HepG2 (cell line): ENCODE results near the gene DOCK1. TPM values are rescaled to one million over a fixed set of nuclear protein-coding genes. Genes with fewer than 3 reads are reported as not detected.

Experiments used
- ATAC-seq: fragments of 200-7000 bp; cut with Tn5 transposase; 3 replicates; pipeline ENCODE4 v1.9.1; 2020; ENCODE audit warnings: mild to moderate bottlenecking, moderate library complexity
- BruUV-seq: library from RNA; stranded (reverse); fragments of 400-500 nt; replicated peaks from 2 replicates; lab custom pipeline; 2021; lab: Mats Ljungman, UMichigan
- CTCF ChIA-PET: fragments of 300-600 bp; formaldehyde crosslinking; extraction: SDS; loops from one replicate; lab custom pipeline; 2021; ENCODE audit warnings: low total read pairs, inconsistent platforms, low intra/inter-chr PET ratio; lab: Yijun Ruan, JAX
- POLR2A ChIA-PET: fragments of 350-600 bp; sonication (Branson Sonifier 250); formaldehyde crosslinking; loops from one replicate; lab custom pipeline; 2020; ENCODE audit warnings: antibody characterized with exemption, inconsistent platforms; lab: Yijun Ruan, JAX
- DNase-seq: peaks from one replicate; pipeline ENCODE4 v3.0.0-alpha.2; 2015; ENCODE audit warnings: low spot score
- FAIRE-seq: peaks from 3 replicates; lab custom pipeline; 2011; peaks lifted over from hg19 to GRCh38; lab: Jason Lieb, UNC
- H2AFZ ChIP-seq: one replicate; pipeline ENCODE4 v1.6.1; 2011; ENCODE audit warnings: low read length, inconsistent platforms
- H3K27ac ChIP-seq: fragments of 300-600 bp; 3 replicates; pipeline ENCODE4 v1.8.0; 2011; ENCODE audit warnings: mixed run types, mild to moderate bottlenecking, mixed read lengths, low read length, inconsistent platforms; ENCODE audit not compliant: insufficient read depth; ENCODE audit errors: extremely low read length
- H3K27me3 ChIP-seq, 2 experiments: fragments of 200-600 bp in 1 of 2; 2 replicates in 1 of 2; 3 replicates in 1 of 2; pipeline versions ENCODE4 v1.6.0 to v1.8.0; 2011; ENCODE audit warnings: low read length in 2 of 2, mild to moderate bottlenecking in 2 of 2, moderate library complexity in 2 of 2, inconsistent platforms in 1 of 2; ENCODE audit not compliant: insufficient read depth in 2 of 2, control insufficient read depth in 1 of 2
- H3K36me3 ChIP-seq, 2 experiments: fragments of 200-600 bp in 1 of 2; replicated peaks in 1 of 2; 2 replicates in 1 of 2; 3 replicates in 1 of 2; pipeline versions ENCODE4 v1.5.1 to v1.8.0; 2011; ENCODE audit warnings: low read length in 2 of 2, inconsistent platforms in 1 of 2; ENCODE audit not compliant: insufficient read depth in 2 of 2, control insufficient read depth in 1 of 2
- H3K4me1 ChIP-seq: 2 replicates; pipeline ENCODE4 v1.5.1; 2012; ENCODE audit warnings: low read length, inconsistent platforms; ENCODE audit not compliant: insufficient read depth
- H3K4me2 ChIP-seq: 2 replicates; pipeline ENCODE4 v1.6.0; 2011; ENCODE audit warnings: low read depth, low read length, inconsistent platforms
- H3K4me3 ChIP-seq, 3 experiments: fragments of 200-600 bp in 1 of 3; sonication (generic), shearing (Covaris generic) in 1 of 3; replicated peaks in 1 of 3; 2 replicates each; pipeline ENCODE4 v1.5.1; 2011 to 2016; ENCODE audit warnings: low read length in 3 of 3, inconsistent platforms in 2 of 3, low read depth in 2 of 3, mild to moderate bottlenecking in 2 of 3, control low read depth in 1 of 3, mixed read lengths in 1 of 3; ENCODE audit not compliant: insufficient read depth in 1 of 3
- H3K79me2 ChIP-seq: one replicate; pipeline ENCODE4 v1.6.1; 2011; ENCODE audit warnings: low read length, inconsistent platforms; ENCODE audit not compliant: insufficient read depth
- H3K9ac ChIP-seq: 2 replicates; pipeline ENCODE4 v1.6.0; 2011; ENCODE audit warnings: mild to moderate bottlenecking, low read depth, low read length, inconsistent platforms; ENCODE audit not compliant: insufficient read depth
- H3K9me3 ChIP-seq: 2 replicates; pipeline ENCODE4 v1.5.1; 2012; ENCODE audit warnings: mild to moderate bottlenecking, low read length
- H4K20me1 ChIP-seq: 2 replicates; pipeline ENCODE4 v1.6.0; 2011; ENCODE audit warnings: inconsistent platforms, mild to moderate bottlenecking, low read length, moderate library complexity; ENCODE audit not compliant: insufficient read depth
- CREB1 ChIP-seq, 2 experiments: fragments of 450-650 bp in 1 of 2; IDR thresholded peaks; 2 replicates each; pipeline ENCODE4 v1.6.1; 2016 to 2017; ENCODE audit warnings: control low read depth in 1 of 2, mild to moderate bottlenecking in 1 of 2, missing compliant biosample characterization in 1 of 2, missing genetic modification characterization in 1 of 2
- HNF1A ChIP-seq, 2 experiments: sonication (generic) in 1 of 2; formaldehyde crosslinking in 1 of 2; IDR thresholded peaks; 2 replicates each; pipeline versions ENCODE4 v1.4.0 to v1.6.1; 2016 to 2020; ENCODE audit warnings: borderline replicate concordance in 1 of 2, low read depth in 1 of 2, mild to moderate bottlenecking in 1 of 2, missing genetic modification reagents in 1 of 2
- LCORL ChIP-seq, 2 experiments: fragments of 450-650 bp in 1 of 2; sonication (generic) in 1 of 2; formaldehyde crosslinking in 1 of 2; IDR thresholded peaks; 2 replicates each; pipeline versions ENCODE4 v1.5.0 to v1.6.1; 2017 to 2020; ENCODE audit warnings: antibody characterized with exemption in 1 of 2, missing genetic modification reagents in 1 of 2
- MED8 ChIP-seq: sonication (generic); formaldehyde crosslinking; IDR thresholded peaks from 2 replicates; pipeline ENCODE4 v1.8.1; 2023; ENCODE audit warnings: mild to moderate bottlenecking, missing genetic modification reagents; ENCODE audit not compliant: insufficient replicate concordance
- POGZ ChIP-seq: sonication (generic); formaldehyde crosslinking; IDR thresholded peaks from 2 replicates; pipeline ENCODE4 v1.4.0; 2020; ENCODE audit warnings: mild to moderate bottlenecking, missing genetic modification reagents
- RBM22 ChIP-seq: fragments of 200-400 bp; formaldehyde crosslinking; optimal IDR thresholded peaks from 2 replicates; pipeline ENCODE3; 2017; ENCODE audit warnings: mild to moderate bottlenecking, low read length, moderate library complexity
- SETDB1 ChIP-seq: sonication (generic); formaldehyde crosslinking; IDR thresholded peaks from 2 replicates; pipeline ENCODE4 v1.5.1; 2020; ENCODE audit warnings: missing genetic modification reagents, mild to moderate bottlenecking, borderline replicate concordance
- ZBTB21 ChIP-seq: sonication (generic); formaldehyde crosslinking; IDR thresholded peaks from 2 replicates; pipeline ENCODE4 v1.4.0; 2020; ENCODE audit warnings: missing genetic modification reagents
- ZMYM4 ChIP-seq: sonication (generic); formaldehyde crosslinking; IDR thresholded peaks from 2 replicates; pipeline ENCODE4 v1.8.1; 2023; ENCODE audit warnings: mild to moderate bottlenecking, missing genetic modification reagents
- ZNF235 ChIP-seq: sonication (generic); formaldehyde crosslinking; IDR thresholded peaks from 2 replicates; pipeline ENCODE4 v1.8.1; 2023; ENCODE audit warnings: mild to moderate bottlenecking, missing genetic modification reagents, borderline replicate concordance
- ZNF350 ChIP-seq: sonication (generic); formaldehyde crosslinking; IDR thresholded peaks from 2 replicates; pipeline ENCODE4 v1.4.0; 2020; ENCODE audit warnings: mild to moderate bottlenecking, low read depth, missing genetic modification reagents, borderline replicate concordance
- ZNF75D ChIP-seq: sonication (generic); formaldehyde crosslinking; IDR thresholded peaks from 2 replicates; pipeline ENCODE4 v1.8.1; 2023; ENCODE audit warnings: missing genetic modification reagents, mild to moderate bottlenecking, borderline replicate concordance
- ZSCAN20 ChIP-seq: sonication (generic); formaldehyde crosslinking; IDR thresholded peaks from 2 replicates; pipeline ENCODE4 v1.4.0; 2020; ENCODE audit warnings: missing genetic modification reagents, mild to moderate bottlenecking, borderline replicate concordance
- ZSCAN29 ChIP-seq: sonication (generic); formaldehyde crosslinking; conservative IDR thresholded peaks from 2 replicates; pipeline ENCODE4 v1.4.0; 2020; ENCODE audit warnings: mild to moderate bottlenecking, missing genetic modification reagents
- WGBS: methylation state at CpG from one replicate; pipeline ENCODE4 v1.1.6; 2017; ENCODE audit warnings: low lambda C conversion rate; 5-methylcytosine and 5-hydroxymethylcytosine counted together
- in situ Hi-C: cut with HindIII; loops from 2 replicates; pipeline ENCODE4 v1.10.0; 2017; ENCODE audit warnings: low pct_unique_long_range_greater_than_20kb; ENCODE audit not compliant: extremely low pct_ligation_motif_present
- intact Hi-C: fragments of 100-400 bp; cut with micrococcal nuclease; formaldehyde crosslinking; loops from one replicate; pipeline ENCODE4 v1.10.0; 2022; ENCODE audit not compliant: unreplicated experiment
- polyA plus RNA-seq, 8 experiments: library from polyadenylated mRNA; depleted of rRNA in 3 of 8; stranded (reverse) in 7 of 8; unstranded in 1 of 8; fragments of >200 nt; fragmentation: Illumina TruSeq in 4 of 8; extraction: Trizol in 4 of 8; gene quantifications; 2 replicates each; pipeline versions ENCODE4 v1.2.1 to v1.2.3, GENCODE V29; 2011 to 2016; ENCODE audit warnings: low read depth in 4 of 8, missing spikeins in 1 of 8, mixed read lengths in 1 of 8; ENCODE audit not compliant: insufficient read depth in 1 of 8
- total RNA-seq, 5 experiments: library from RNA; depleted of rRNA; stranded (reverse); fragments of >200 nt; fragmentation: Illumina TruSeq; extraction: Trizol; gene quantifications; 2 replicates each; pipeline ENCODE4 v1.2.3, GENCODE V29; 2016; ENCODE audit warnings: low read depth in 1 of 5
- TF ChIP-seq, protein P1 (sequence below): sonication (generic); formaldehyde crosslinking; IDR thresholded peaks from 2 replicates; pipeline ENCODE4 v1.4.0; 2020; ENCODE audit warnings: missing genetic modification reagents

The DOCK1 gene
- total and polyA plus RNA-seq, 2 of the 13 experiments (the other 11 are each of a cell fraction or from before 2014, with no cell fraction given) = 8.3 to 25.5 TPM

- TF ChIP-seq ZBTB21 (CRISPR knock-in tag) (no peak), SETDB1 (CRISPR knock-in tag) (no peak)
These were observed 131.8 kb downstream of the DOCK1 start (continued) for GRCh38 chr10:127036987-127037386.

- intact Hi-C loops = no loop called here
- no peaks in the 10 kb centered on the region for H3K9me3 ChIP-seq
- TF ChIP-seq ZNF75D (CRISPR knock-in tag) = no peak
- TF ChIP-seq, protein P1, sequence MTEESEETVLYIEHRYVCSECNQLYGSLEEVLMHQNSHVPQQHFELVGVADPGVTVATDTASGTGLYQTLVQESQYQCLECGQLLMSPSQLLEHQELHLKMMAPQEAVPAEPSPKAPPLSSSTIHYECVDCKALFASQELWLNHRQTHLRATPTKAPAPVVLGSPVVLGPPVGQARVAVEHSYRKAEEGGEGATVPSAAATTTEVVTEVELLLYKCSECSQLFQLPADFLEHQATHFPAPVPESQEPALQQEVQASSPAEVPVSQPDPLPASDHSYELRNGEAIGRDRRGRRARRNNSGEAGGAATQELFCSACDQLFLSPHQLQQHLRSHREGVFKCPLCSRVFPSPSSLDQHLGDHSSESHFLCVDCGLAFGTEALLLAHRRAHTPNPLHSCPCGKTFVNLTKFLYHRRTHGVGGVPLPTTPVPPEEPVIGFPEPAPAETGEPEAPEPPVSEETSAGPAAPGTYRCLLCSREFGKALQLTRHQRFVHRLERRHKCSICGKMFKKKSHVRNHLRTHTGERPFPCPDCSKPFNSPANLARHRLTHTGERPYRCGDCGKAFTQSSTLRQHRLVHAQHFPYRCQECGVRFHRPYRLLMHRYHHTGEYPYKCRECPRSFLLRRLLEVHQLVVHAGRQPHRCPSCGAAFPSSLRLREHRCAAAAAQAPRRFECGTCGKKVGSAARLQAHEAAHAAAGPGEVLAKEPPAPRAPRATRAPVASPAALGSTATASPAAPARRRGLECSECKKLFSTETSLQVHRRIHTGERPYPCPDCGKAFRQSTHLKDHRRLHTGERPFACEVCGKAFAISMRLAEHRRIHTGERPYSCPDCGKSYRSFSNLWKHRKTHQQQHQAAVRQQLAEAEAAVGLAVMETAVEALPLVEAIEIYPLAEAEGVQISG = no peak
- no peak for TF ChIP-seq ZNF350 (CRISPR knock-in tag)
- no peak for TF ChIP-seq ZSCAN20 (CRISPR knock-in tag)
- no peak for TF ChIP-seq ZSCAN29 (CRISPR knock-in tag)
- no peak for TF ChIP-seq POGZ
- TF ChIP-seq ZNF235 (CRISPR knock-in tag) = no peak
- no peak for TF ChIP-seq ZMYM4 (CRISPR knock-in tag)
- no peak for TF ChIP-seq LCORL (IDR thresholded peaks at IDR 0.05)
- no peak for TF ChIP-seq LCORL (CRISPR knock-in tag; IDR thresholded peaks at IDR 0.05)
- TF ChIP-seq CREB1 (IDR thresholded peaks at IDR 0.05) = no peak
- TF ChIP-seq CREB1 (CRISPR knock-in tag; IDR thresholded peaks at IDR 0.05) = no peak
- no peak for TF ChIP-seq MED8
- no peak for TF ChIP-seq RBM22
- TF ChIP-seq HNF1A (IDR thresholded peaks at IDR 0.05; ENCODE audit: low read depth) = no peak
- no peak for TF ChIP-seq HNF1A (CRISPR knock-in tag; IDR thresholded peaks at IDR 0.05; ENCODE audit: borderline replicate concordance)
- H3K4me2 ChIP-seq = no peak overlapping the region
- H3K9ac ChIP-seq = no peak overlapping the region
- no TSS peak for BruUV-seq
- peaks cover 10 to 48% of the 10 kb centered on the region in 2 experiments for H3K36me3 ChIP-seq
- no peak overlapping the region for H2AFZ ChIP-seq
- 97% methylated on average over 8 of the region's 8 CpGs for WGBS
- no peaks in the 10 kb centered on the region for H3K27me3 ChIP-seq
- H3K27ac ChIP-seq = no peak overlapping the region
- H3K4me1 ChIP-seq = peaks cover 6% of the 10 kb centered on the region
- ChIA-PET POLR2A (no interaction called here), CTCF (no interaction called here)
- in situ Hi-C loops = no loop called here
- no peaks in the 10 kb centered on the region for H4K20me1 ChIP-seq
- no peak for ATAC-seq
- no peak overlapping the region for H3K4me3 ChIP-seq
- FAIRE-seq = no peak
- DNase-seq = no peak
- H3K79me2 ChIP-seq = no peaks in the 10 kb centered on the region
These were observed 134.2 kb downstream of the DOCK1 start for GRCh38 chr10:127039435-127039834.
